GM18520 (cell line): ENCODE measurements around the gene PRSS12.
"Not testable (repeated sequence)": the region's sequence is repeated elsewhere in the genome, so short reads cannot be mapped to it uniquely, and the experiment has no call there.

Experiments
- ATAC-seq: cut with Tn5 transposase; IDR thresholded peaks from one replicate; pipeline ENCODE4 v1.9.1; 2021; ENCODE audit not compliant: unreplicated experiment

The PRSS12 gene, protein sequence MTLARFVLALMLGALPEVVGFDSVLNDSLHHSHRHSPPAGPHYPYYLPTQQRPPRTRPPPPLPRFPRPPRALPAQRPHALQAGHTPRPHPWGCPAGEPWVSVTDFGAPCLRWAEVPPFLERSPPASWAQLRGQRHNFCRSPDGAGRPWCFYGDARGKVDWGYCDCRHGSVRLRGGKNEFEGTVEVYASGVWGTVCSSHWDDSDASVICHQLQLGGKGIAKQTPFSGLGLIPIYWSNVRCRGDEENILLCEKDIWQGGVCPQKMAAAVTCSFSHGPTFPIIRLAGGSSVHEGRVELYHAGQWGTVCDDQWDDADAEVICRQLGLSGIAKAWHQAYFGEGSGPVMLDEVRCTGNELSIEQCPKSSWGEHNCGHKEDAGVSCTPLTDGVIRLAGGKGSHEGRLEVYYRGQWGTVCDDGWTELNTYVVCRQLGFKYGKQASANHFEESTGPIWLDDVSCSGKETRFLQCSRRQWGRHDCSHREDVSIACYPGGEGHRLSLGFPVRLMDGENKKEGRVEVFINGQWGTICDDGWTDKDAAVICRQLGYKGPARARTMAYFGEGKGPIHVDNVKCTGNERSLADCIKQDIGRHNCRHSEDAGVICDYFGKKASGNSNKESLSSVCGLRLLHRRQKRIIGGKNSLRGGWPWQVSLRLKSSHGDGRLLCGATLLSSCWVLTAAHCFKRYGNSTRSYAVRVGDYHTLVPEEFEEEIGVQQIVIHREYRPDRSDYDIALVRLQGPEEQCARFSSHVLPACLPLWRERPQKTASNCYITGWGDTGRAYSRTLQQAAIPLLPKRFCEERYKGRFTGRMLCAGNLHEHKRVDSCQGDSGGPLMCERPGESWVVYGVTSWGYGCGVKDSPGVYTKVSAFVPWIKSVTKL

DNA sequence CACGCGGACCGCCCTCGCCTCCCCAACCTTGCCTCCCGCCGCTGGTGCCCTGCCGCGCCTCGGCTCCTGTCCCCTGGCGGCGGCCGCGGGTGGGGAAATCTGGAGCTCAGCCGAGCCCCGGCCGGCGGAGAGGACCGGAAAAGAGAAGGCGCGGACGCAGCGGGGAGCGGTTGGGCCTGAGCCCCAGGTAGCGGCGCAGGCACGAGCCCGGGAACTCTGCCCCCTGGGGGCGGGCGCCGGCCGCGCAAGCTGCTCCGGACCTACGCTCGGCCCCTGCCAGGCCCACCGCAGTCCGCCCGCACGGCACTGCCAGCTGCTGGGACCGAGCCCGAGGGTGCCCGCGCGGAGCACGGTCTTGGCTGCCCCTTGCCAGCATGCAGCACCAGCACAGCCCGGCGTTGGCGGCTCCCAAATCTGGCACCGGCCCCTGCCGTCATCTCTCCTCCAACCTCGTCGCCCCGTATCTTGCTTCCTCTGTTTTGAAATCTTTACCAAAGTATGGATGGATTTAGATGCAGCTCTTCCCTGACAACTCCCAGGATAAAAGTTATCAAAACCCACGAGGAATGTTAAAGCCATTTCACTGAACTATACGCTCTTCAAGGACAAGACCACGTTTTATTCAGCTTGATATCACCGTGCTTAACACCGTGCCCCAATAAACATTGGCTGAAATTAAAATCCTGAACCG lies at the start of gene PRSS12:
TSS of gene PRSS12 (minus strand) at position 161 of the 691 bp plus-strand sequence. CDS start 283 bp downstream, outside the sequence.
- ATAC-seq: peak; percentile 97

DNA sequence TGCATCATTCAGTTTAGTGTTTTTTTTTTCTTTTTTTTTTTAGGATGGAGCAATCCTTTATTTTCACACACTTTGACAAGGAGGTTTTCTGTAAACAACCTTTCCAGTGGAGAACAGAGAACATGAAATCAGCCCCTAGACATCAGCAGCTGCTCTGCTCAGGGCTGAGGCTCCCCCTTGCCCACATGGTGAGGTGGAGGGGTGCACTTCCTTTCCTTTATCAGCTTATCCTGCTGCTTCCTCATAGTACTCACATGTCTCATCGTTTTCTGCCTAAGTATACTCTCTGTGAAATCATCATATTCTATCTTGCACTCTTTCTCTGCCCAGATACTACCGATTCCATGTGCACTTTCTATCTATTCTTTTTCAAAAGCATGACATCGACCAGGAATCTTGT lies 47.6 kb upstream of the PRSS12 start:
- ATAC-seq: no peak

- ATAC-seq: not testable (repeated sequence)
These were observed 47.1 kb upstream of the PRSS12 start for GRCh38 chr4:118399883-118400282.

GRCh38 chr4:118398226-118399090 lies 45.7 kb upstream of the PRSS12 start:
- ATAC-seq: peak; percentile 93

- ATAC-seq: no peak
These were observed 44.8 kb upstream of the PRSS12 start for GRCh38 chr4:118397623-118397979.

- no peak for ATAC-seq
These were observed 44.2 kb upstream of the PRSS12 start for GRCh38 chr4:118396881-118397622.

- no peak for ATAC-seq
These were observed 42.3 kb upstream of the PRSS12 start for GRCh38 chr4:118395057-118395644.

- not testable (repeated sequence) for ATAC-seq
These were observed 39.7 kb upstream of the PRSS12 start for GRCh38 chr4:118392509-118392908.

DNA sequence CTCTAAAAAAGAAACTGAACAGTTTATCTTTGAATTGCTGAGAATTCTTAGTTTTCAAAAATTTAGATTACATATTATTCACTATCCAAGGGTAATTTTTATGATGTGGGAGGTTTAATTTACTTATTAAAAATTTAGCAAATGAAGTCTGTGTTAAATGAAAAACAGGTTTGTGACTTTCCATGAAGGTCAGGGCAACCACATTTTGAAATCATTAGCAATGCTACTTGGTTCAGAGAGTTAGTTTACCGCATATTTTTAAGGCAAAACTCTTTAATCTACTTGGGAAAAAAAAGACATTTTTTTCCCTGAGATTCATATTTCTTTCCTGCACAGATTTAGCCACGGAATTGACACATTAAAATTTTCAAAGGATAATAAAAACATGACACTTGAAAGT lies 37.3 kb upstream of the PRSS12 start:
- ATAC-seq: no peak

DNA sequence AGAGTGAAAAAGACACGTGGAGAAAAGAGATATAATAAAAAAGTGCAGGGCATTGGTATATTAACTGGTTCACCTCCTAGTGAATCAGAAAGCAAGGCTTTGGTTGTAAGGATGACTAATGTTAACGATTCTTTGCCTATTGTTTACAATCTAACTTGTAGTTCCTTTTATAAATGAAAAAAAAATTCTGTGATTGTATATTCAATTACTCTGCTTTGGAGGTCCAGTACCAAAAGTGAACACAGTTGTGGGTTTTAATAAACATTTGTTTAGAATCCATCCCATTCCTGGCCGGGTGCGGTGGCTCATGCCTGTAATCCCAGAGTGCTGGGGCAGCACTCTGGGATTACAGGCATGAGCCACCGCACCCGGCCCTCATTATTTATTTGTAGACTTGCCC lies 36.9 kb upstream of the PRSS12 start:
- no peak for ATAC-seq

GRCh38 chr4:118388606-118389005 lies 35.8 kb upstream of the PRSS12 start:
- ATAC-seq: no peak

DNA sequence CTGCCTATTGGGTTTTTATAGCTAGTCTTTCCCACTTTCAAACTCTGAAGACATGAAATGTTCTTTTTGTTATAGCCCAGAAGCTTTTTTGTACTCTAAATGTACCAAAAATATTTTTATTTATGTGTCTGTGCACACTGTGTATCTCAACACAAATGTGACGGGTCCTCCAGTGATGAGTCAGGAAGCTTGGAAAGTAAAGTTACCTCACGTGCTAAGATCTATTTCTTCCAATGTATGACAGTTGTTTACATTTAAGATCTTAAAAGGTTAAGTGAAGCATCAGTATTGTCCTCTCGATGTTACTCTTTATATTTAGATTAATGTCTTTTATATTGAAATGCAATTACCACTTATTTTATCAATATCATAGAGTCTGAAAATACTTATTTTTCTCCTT lies 29.1 kb upstream of the PRSS12 start:
- ATAC-seq: no peak

DNA sequence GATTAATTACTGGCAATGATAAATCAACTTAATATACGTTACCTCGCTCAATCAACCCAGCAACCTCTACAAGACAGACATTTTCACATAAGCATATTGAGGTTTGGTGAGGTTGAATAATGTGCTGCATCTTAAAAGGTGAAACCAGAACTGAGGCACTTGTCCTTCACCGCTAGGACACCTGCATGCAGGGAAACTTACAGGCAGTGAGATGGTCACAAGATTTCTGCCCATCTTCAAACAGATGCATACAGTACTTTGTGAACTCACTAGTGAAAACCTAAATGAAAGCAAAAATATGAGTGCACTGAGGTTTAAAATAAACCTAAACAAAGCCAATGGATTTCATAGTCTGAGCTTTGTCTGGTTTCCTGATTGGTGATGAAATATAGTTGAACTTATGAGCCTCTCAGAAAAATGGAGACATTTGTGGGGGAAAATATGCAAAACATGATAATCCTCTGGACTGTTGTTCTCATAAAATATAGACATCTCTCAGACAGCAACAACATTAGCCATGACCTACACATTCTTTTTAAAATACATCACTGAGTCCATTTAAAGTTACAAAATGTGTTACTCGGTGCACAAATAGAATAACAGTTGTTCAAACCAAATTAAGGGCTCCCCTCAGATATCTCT lies 20.9 kb upstream of the PRSS12 start:
- no peak for ATAC-seq

DNA sequence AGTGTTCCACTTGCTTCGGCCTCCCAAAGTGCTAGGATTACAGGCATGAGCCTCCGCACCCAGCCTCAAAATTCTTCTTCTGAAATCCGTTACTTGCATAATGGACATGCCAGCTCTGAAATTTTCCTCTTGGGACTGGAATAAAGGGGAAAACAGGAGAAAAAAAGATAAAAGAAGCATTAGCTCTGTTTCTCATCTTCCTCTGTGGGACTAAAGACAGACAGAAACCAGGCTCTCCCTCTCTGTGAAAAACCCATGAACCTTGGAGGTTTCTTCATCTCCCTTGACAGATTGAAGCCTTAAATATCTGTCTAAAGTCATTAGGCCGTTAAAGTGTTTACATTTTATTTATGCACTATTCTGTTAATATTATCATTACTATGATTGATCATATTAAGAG lies 19.4 kb upstream of the PRSS12 start:
- ATAC-seq: no peak

DNA sequence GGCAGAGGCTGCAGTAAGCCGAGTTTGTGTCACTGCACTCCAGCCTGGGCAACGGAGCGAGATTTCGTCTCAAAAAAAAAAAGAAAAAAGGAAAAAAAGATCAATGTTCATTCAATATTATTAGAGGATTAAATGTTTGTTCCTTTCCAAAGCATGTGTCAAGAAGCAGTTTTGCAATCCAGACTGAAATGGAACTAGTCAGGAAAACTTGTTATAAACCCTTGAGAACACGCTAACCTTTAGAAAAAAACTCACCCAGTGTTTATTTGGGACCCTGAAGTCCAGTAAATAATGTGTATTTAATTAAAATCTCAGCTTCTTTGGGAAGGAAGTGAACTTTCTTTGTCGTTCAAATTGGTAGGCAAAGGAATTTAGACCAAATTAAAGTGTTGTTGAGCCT lies 16.4 kb upstream of the PRSS12 start:
- no peak for ATAC-seq

GRCh38 chr4:118367872-118368271 lies 15.1 kb upstream of the PRSS12 start:
- no peak for ATAC-seq

DNA sequence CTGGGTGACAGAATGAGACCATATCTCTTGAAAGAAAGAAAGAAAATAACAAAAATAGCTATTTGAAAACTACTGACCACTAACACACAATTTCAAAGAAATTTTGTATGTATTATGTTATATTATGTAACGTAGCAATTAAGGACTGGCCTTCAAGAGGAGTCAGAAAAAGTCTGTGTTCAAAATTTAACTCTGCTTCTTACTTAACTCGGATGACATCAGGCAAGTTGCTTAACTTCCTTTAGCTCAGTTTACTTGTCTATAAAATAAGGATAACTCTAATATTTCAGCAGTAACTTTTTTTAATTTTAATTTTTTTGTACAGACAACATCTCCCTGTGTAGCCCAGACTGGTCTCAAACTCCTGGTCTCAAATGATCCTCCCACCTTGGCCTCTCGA lies 14.6 kb upstream of the PRSS12 start:
- ATAC-seq: no peak

- ATAC-seq: no peak
These were observed 10.4 kb upstream of the PRSS12 start for GRCh38 chr4:118363166-118363565.

DNA sequence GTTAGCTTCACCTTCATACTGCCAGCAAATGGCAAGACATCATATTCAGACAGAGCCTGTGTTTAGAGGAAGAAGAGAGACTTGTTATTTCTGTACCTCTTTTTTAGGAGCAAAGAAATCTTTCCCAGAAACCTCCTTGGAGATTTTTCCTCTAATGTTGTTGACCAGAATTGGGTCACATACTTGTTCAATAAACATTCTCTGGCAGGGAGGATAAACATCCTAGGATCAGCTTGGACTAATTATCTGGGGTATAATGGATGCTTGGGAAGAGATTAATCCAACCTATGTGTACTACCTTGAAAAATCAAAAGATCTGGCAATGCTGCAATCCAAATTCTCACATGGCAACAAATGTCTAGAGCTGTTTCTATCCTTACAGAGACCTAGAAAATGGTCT lies 8.4 kb upstream of the PRSS12 start:
- no peak for ATAC-seq
